Vagina (tissue), 2 donors: ENCODE results near the gene SLC12A5. TPM values are rescaled to one million over a fixed set of nuclear protein-coding genes. Genes with fewer than 3 reads are reported as not detected.

Source experiments
- DNase-seq, 2 donors: peaks; one replicate each; pipeline ENCODE4 v3.0.0-alpha.2; 2017; ENCODE audit errors: extremely low spot score in 2 of 2
- H3K27ac ChIP-seq: fragments of 200-600 bp; sonication (generic); one replicate; pipeline ENCODE4 v1.5.1; 2019
- H3K27me3 ChIP-seq: fragments of 200-600 bp; sonication (generic); one replicate; pipeline ENCODE4 v1.5.1; 2019
- H3K36me3 ChIP-seq, 2 donors: fragments of 200-600 bp; sonication (generic); one replicate each; pipeline ENCODE4 v1.5.1; 2017 to 2019
- H3K4me1 ChIP-seq: fragments of 200-600 bp; sonication (generic); one replicate; pipeline ENCODE4 v1.5.1; 2019
- H3K4me3 ChIP-seq, 2 donors: fragments of 200-600 bp; sonication (generic); 1 replicate in 1 of 2; 2 replicates in 1 of 2; pipeline ENCODE4 v1.5.1; 2016 to 2019
- H3K9me3 ChIP-seq: fragments of 200-600 bp; sonication (generic); one replicate; pipeline ENCODE4 v1.5.1; 2019
- POLR2A ChIP-seq, 2 donors: fragments of 450-650 bp; IDR thresholded peaks; one replicate each; pipeline ENCODE4 v1.6.1; 2017; ENCODE audit warnings: antibody characterized with exemption in 2 of 2, mild to moderate bottlenecking in 2 of 2, moderate library complexity in 2 of 2
- POLR2AphosphoS5 ChIP-seq, 2 donors: sonication (generic); formaldehyde crosslinking; IDR thresholded peaks; one replicate each; pipeline ENCODE4 v1.9.0; 2017; ENCODE audit warnings: antibody characterized with exemption in 2 of 2, mild to moderate bottlenecking in 2 of 2, low read depth in 1 of 2; ENCODE audit not compliant: insufficient read depth in 1 of 2
- intact Hi-C: fragments of 100-400 bp; cut with DNase I; formaldehyde crosslinking; loops from one replicate; pipeline ENCODE4 v1.15.1; 2023
- total RNA-seq: library from RNA; depleted of rRNA; stranded (reverse); fragments of >200 nt; gene quantifications from one replicate; pipeline ENCODE4 v1.2.3, GENCODE V29; 2016
- TF ChIP-seq, protein P1 (sequence below), 3 experiments: fragments of 450-650 bp in 2 of 3; fragments of 200-600 bp in 1 of 3; sonication (generic) in 1 of 3; IDR thresholded peaks; one replicate each; pipeline ENCODE4 v1.5.1; 2017 to 2019; ENCODE audit warnings: antibody characterized with exemption in 3 of 3, mild to moderate bottlenecking in 2 of 3, moderate library complexity in 2 of 3

The SLC12A5 gene
- total RNA-seq, 1 donor from 2014 or later = not detected

DNA sequence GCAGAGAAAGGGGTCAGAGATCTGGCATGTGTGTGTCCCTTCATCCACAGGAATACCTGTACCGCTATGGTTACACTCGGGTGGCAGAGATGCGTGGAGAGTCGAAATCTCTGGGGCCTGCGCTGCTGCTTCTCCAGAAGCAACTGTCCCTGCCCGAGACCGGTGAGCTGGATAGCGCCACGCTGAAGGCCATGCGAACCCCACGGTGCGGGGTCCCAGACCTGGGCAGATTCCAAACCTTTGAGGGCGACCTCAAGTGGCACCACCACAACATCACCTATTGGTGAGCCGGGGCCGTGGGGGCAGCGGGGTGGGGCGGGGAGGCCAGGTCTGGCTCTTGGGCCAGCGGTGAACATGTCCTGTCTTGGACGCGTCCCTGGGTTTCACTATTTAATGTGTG, 19.2 kb upstream of the SLC12A5 start:
- TF ChIP-seq, protein P1, sequence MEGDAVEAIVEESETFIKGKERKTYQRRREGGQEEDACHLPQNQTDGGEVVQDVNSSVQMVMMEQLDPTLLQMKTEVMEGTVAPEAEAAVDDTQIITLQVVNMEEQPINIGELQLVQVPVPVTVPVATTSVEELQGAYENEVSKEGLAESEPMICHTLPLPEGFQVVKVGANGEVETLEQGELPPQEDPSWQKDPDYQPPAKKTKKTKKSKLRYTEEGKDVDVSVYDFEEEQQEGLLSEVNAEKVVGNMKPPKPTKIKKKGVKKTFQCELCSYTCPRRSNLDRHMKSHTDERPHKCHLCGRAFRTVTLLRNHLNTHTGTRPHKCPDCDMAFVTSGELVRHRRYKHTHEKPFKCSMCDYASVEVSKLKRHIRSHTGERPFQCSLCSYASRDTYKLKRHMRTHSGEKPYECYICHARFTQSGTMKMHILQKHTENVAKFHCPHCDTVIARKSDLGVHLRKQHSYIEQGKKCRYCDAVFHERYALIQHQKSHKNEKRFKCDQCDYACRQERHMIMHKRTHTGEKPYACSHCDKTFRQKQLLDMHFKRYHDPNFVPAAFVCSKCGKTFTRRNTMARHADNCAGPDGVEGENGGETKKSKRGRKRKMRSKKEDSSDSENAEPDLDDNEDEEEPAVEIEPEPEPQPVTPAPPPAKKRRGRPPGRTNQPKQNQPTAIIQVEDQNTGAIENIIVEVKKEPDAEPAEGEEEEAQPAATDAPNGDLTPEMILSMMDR (IDR thresholded peaks at IDR 0.05) = no peak
- TF ChIP-seq POLR2A (IDR thresholded peaks at IDR 0.05) = no peak
- no peak for TF ChIP-seq POLR2AphosphoS5 (IDR thresholded peaks at IDR 0.05; ENCODE audit: insufficient read depth in 1 of 2, low read depth in 1 of 2)
- Histone ChIP-seq H3K9me3 (no peaks in the 10 kb centered on the region), H3K36me3 (no peaks in the 10 kb centered on the region), H3K4me1 (peaks cover 14% of the 10 kb centered on the region), H3K27ac (no peak overlapping the region), H3K4me3 (no peak overlapping the region), H3K27me3 (peaks cover 19% of the 10 kb centered on the region)
- no peak for DNase-seq
- intact Hi-C loops = no loop called here

DNA sequence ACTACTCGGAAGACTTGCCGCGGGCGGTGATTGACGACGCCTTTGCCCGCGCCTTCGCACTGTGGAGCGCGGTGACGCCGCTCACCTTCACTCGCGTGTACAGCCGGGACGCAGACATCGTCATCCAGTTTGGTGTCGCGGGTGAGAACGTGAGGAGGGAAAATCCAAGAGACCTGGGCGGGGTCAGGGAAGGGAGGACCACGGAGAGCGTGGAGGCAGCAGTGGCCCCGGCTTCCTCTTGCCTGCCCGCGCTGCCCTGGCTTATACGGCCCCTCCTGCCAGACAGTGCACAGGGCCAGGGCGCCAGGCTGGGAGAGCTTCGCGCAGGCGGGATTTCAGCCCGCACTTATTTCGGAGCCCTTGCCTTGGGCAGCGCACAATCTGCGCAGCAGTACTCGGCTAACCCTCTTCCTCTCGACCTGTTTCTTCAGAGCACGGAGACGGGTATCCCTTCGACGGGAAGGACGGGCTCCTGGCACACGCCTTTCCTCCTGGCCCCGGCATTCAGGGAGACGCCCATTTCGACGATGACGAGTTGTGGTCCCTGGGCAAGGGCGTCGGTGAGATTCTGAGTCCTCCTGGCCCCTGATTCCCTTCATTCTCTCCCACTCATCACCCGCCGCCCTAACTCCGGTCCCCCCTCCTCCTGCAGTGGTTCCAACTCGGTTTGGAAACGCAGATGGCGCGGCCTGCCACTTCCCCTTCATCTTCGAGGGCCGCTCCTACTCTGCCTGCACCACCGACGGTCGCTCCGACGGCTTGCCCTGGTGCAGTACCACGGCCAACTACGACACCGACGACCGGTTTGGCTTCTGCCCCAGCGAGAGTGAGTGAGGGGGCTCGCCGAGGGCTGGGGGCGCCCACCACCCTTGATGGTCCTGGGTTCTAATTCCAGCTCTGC, 18.3 kb upstream of the SLC12A5 start:
- TF ChIP-seq, protein P1 (IDR thresholded peaks at IDR 0.05) = no peak
- TF ChIP-seq POLR2A (IDR thresholded peaks at IDR 0.05) (no peak), POLR2AphosphoS5 (IDR thresholded peaks at IDR 0.05; ENCODE audit: insufficient read depth in 1 of 2, low read depth in 1 of 2) (no peak)
- no peaks in the 10 kb centered on the region for H3K9me3 ChIP-seq
- intact Hi-C loops = no loop called here
- H3K27me3 ChIP-seq = peaks cover 19% of the 10 kb centered on the region
- H3K27ac ChIP-seq = no peak overlapping the region
- H3K4me1 ChIP-seq = peaks cover 14% of the 10 kb centered on the region
- no peaks in the 10 kb centered on the region for H3K36me3 ChIP-seq
- DNase-seq = no peak
- no peak overlapping the region for H3K4me3 ChIP-seq

DNA sequence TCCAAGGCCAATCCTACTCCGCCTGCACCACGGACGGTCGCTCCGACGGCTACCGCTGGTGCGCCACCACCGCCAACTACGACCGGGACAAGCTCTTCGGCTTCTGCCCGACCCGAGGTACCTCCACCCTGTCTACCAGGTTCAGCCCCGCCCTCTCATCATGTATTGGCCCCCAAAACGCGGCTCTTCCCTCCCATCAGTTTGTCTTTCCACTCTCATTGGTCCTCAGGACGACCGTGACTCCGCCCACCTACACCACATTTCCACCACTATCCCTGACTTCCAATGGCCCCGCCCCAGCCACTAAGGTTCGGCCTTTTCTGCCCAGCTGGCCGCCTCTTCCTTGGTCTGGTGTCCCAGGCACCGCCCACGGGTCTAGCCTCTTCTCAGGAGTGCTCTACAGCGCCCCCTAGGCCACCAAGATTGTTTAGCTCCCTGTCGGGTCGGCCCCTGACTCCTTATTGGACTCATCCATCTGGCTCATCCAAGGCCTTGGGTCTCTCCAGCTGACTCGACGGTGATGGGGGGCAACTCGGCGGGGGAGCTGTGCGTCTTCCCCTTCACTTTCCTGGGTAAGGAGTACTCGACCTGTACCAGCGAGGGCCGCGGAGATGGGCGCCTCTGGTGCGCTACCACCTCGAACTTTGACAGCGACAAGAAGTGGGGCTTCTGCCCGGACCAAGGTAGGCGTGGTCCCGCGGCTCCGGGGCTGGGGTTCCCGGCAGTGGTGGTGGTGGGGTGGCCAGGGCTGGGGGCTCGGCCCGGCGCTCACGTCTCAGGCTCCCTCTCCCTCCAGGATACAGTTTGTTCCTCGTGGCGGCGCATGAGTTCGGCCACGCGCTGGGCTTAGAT, 17.2 kb upstream of the SLC12A5 start:
- Histone ChIP-seq H3K27ac (no peak overlapping the region), H3K4me3 (no peak overlapping the region), H3K27me3 (peaks cover 19% of the 10 kb centered on the region), H3K36me3 (no peaks in the 10 kb centered on the region), H3K9me3 (no peaks in the 10 kb centered on the region), H3K4me1 (peaks cover 14% of the 10 kb centered on the region)
- intact Hi-C loops = no loop called here
- no peak for TF ChIP-seq POLR2AphosphoS5 (IDR thresholded peaks at IDR 0.05; ENCODE audit: insufficient read depth in 1 of 2, low read depth in 1 of 2)
- TF ChIP-seq, protein P1 (IDR thresholded peaks at IDR 0.05) = no peak
- no peak for TF ChIP-seq POLR2A (IDR thresholded peaks at IDR 0.05)
- no peak for DNase-seq

DNA sequence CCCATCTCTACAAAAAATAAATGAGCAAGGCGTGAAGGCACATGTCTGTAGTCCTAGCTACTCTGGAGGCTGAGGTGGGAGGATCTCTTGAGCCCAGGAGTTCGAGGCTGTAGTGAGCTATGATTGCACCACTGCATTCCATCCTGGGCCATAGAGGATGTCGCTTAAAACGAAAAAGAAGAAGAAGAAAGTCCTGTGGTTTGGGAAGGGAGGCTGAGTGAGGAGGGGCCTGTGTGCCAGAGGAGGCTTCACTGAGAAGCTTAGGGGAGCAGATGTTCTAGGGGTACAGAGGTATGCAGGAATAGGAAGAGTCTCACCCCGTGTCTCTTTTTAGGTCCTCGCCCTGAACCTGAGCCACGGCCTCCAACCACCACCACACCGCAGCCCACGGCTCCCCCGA, 16.1 kb upstream of the SLC12A5 start:
- Histone ChIP-seq H3K9me3 (no peaks in the 10 kb centered on the region), H3K4me1 (peaks cover 14% of the 10 kb centered on the region), H3K4me3 (no peak overlapping the region), H3K27ac (no peak overlapping the region), H3K36me3 (no peaks in the 10 kb centered on the region), H3K27me3 (peaks cover 19% of the 10 kb centered on the region)
- intact Hi-C loops = no loop called here
- DNase-seq = no peak
- TF ChIP-seq POLR2AphosphoS5 (IDR thresholded peaks at IDR 0.05; ENCODE audit: insufficient read depth in 1 of 2, low read depth in 1 of 2) = no peak
- TF ChIP-seq, protein P1 (IDR thresholded peaks at IDR 0.05) = no peak
- TF ChIP-seq POLR2A (IDR thresholded peaks at IDR 0.05) = no peak
